Stimulated activated CD4-positive, alpha-beta T cell treated with anti-CD3 and anti-CD28 coated beads, Interleukin-15, amount 100 ng/mL, for 48 hours (primary cell): Measurements from ENCODE around the gene RHOC.
"Not testable (repeated sequence)": the region's sequence is repeated elsewhere in the genome, so short reads cannot be mapped to it uniquely, and the experiment has no call there.

Source experiments
- DNase-seq, 2 donors: peaks; one replicate each; pipeline ENCODE4 v3.0.0-alpha.2; 2020; ENCODE audit warnings: low read depth in 2 of 2

The RHOC gene

GRCh38 chr1:112706505-112707220 is at the start of gene RHOC:
RHOC (minus strand) TSS chr1:112707127; CDS start chr1:112703799, 3,328 bp downstream.
- DNase-seq, result no peak

GRCh38 chr1:112754116-112754628 is 47.2 kb upstream of the RHOC start:
- DNase-seq, result no peak

GRCh38 chr1:112748396-112748795 is 41.5 kb upstream of the RHOC start:
- DNase-seq, result no peak

GRCh38 chr1:112744009-112744578 is 37.2 kb upstream of the RHOC start:
- DNase-seq, result no peak

GRCh38 chr1:112743174-112744008 is 36.5 kb upstream of the RHOC start:
- no peak for DNase-seq

GRCh38 chr1:112737573-112737972 is 30.6 kb upstream of the RHOC start:
- no peak for DNase-seq

GRCh38 chr1:112735752-112736151 is 28.8 kb upstream of the RHOC start:
- no peak for DNase-seq

GRCh38 chr1:112731451-112731850 is 24.5 kb upstream of the RHOC start:
- DNase-seq, result no peak

- no peak for DNase-seq
These were observed 23.0 kb upstream of the RHOC start for GRCh38 chr1:112729909-112730308.

GRCh38 chr1:112729011-112729410 is 22.1 kb upstream of the RHOC start:
- DNase-seq, result not testable (repeated sequence)

- DNase-seq, result not testable (repeated sequence)
These were observed 21.5 kb upstream of the RHOC start for GRCh38 chr1:112728306-112728971.

- DNase-seq, result no peak
These were observed 20.8 kb upstream of the RHOC start for GRCh38 chr1:112727716-112728115.

- not testable (repeated sequence) for DNase-seq
These were observed 17.3 kb upstream of the RHOC start for GRCh38 chr1:112724240-112724639.

GRCh38 chr1:112723511-112723839 is 16.5 kb upstream of the RHOC start:
- no peak for DNase-seq

- no peak for DNase-seq
These were observed 15.9 kb upstream of the RHOC start for GRCh38 chr1:112722601-112723510.

- no peak for DNase-seq
These were observed 15.1 kb upstream of the RHOC start for GRCh38 chr1:112721966-112722524.

- not testable (repeated sequence) for DNase-seq
These were observed 14.4 kb upstream of the RHOC start for GRCh38 chr1:112721294-112721693.

- no peak for DNase-seq
These were observed 13.9 kb upstream of the RHOC start for GRCh38 chr1:112720800-112721199.

- no peak for DNase-seq
These were observed 12.8 kb upstream of the RHOC start for GRCh38 chr1:112719706-112720105.

GRCh38 chr1:112718691-112719418 is 11.9 kb upstream of the RHOC start:
- peak; percentile 55 to 74 for DNase-seq
